Measurements from ENCODE around the gene HAUS3. TPM values are rescaled to one million over a fixed set of nuclear protein-coding genes. Genes with fewer than 3 reads are reported as not detected.

Gene HAUS3
- polyA plus RNA-seq, 1 donor (not counting 4 experiments of a cell fraction or from before 2014, with no cell fraction given) = 11.1 TPM

- no peak overlapping the region for H2AFZ ChIP-seq (ENCODE audit: control insufficient read depth, low read length)
- H3K4me3 ChIP-seq (ENCODE audit: control insufficient read depth in 2 of 3, extremely low read depth in 1 of 3, insufficient read depth in 2 of 3, low read depth in 1 of 3, low read length in 3 of 3) = no peak overlapping the region
- H3K4me1 ChIP-seq (ENCODE audit: control insufficient read depth, extremely low read depth, insufficient read depth, low read length) = no peaks in the 10 kb centered on the region
- no peaks in the 10 kb centered on the region for H3K36me3 ChIP-seq (ENCODE audit: control insufficient read depth in 2 of 2, extremely low read depth in 1 of 2, insufficient read depth in 2 of 2, low read length in 2 of 2)
- H3K4me2 ChIP-seq (ENCODE audit: control insufficient read depth, extremely low read depth, insufficient read depth, low read depth, low read length) = no peak overlapping the region
- no peaks in the 10 kb centered on the region for H3K9me1 ChIP-seq (ENCODE audit: control insufficient read depth, extremely low read depth, insufficient read depth, low read length)
- no peak for DNase-seq (ENCODE audit: low read depth, low spot score)
- no peaks in the 10 kb centered on the region for H4K20me1 ChIP-seq (ENCODE audit: control insufficient read depth, extremely low read depth, insufficient read depth, low read length)
- no peak overlapping the region for H3K27ac ChIP-seq (ENCODE audit: control insufficient read depth, insufficient read depth, low read length)
- no peaks in the 10 kb centered on the region for H3K79me2 ChIP-seq (ENCODE audit: control insufficient read depth, insufficient read depth, low read length)
- TF ChIP-seq CTCF (optimal IDR thresholded peaks at IDR 0.05 in 1 of 3, IDR thresholded peaks at IDR 0.05 in 1 of 3, conservative IDR thresholded peaks at IDR 0.05 in 1 of 3; ENCODE audit: extremely low read depth in 1 of 3, insufficient read depth in 2 of 3, low read length in 3 of 3) (no peak), EZH2 (IDR thresholded peaks at IDR 0.05; ENCODE audit: low read length) (no peak)
- no peaks in the 10 kb centered on the region for H3K27me3 ChIP-seq (ENCODE audit: control insufficient read depth, extremely low read depth, insufficient read depth, low read length)
- dilution Hi-C loops (cut with MboI; ENCODE audit: extremely low pct_ligation_motif_present, low sequenced_read_pairs) = no loop called here
- FAIRE-seq = no peak
- no peak overlapping the region for H3K9ac ChIP-seq (ENCODE audit: control insufficient read depth, extremely low read depth, insufficient read depth, low read length)
- H3K9me3 ChIP-seq (ENCODE audit: control insufficient read depth, low read depth, low read length) = no peaks in the 10 kb centered on the region
Measured at GRCh38 chr4:2270341-2271165, 28.6 kb upstream of the HAUS3 start.

- Histone ChIP-seq H3K9me3 (ENCODE audit: control insufficient read depth, low read depth, low read length) (no peaks in the 10 kb centered on the region), H2AFZ (ENCODE audit: control insufficient read depth, low read length) (no peak overlapping the region), H3K79me2 (ENCODE audit: control insufficient read depth, insufficient read depth, low read length) (no peaks in the 10 kb centered on the region), H3K27ac (ENCODE audit: control insufficient read depth, insufficient read depth, low read length) (no peak overlapping the region), H3K4me3 (ENCODE audit: control insufficient read depth in 2 of 3, extremely low read depth in 1 of 3, insufficient read depth in 2 of 3, low read depth in 1 of 3, low read length in 3 of 3) (no peak overlapping the region), H3K9me1 (ENCODE audit: control insufficient read depth, extremely low read depth, insufficient read depth, low read length) (no peaks in the 10 kb centered on the region), H4K20me1 (ENCODE audit: control insufficient read depth, extremely low read depth, insufficient read depth, low read length) (no peaks in the 10 kb centered on the region), H3K4me1 (ENCODE audit: control insufficient read depth, extremely low read depth, insufficient read depth, low read length) (no peaks in the 10 kb centered on the region), H3K36me3 (ENCODE audit: control insufficient read depth in 2 of 2, extremely low read depth in 1 of 2, insufficient read depth in 2 of 2, low read length in 2 of 2) (no peaks in the 10 kb centered on the region), H3K27me3 (ENCODE audit: control insufficient read depth, extremely low read depth, insufficient read depth, low read length) (no peaks in the 10 kb centered on the region), H3K4me2 (ENCODE audit: control insufficient read depth, extremely low read depth, insufficient read depth, low read depth, low read length) (no peak overlapping the region), H3K9ac (ENCODE audit: control insufficient read depth, extremely low read depth, insufficient read depth, low read length) (no peak overlapping the region)
- FAIRE-seq = no peak
- TF ChIP-seq CTCF (optimal IDR thresholded peaks at IDR 0.05 in 1 of 3, IDR thresholded peaks at IDR 0.05 in 1 of 3, conservative IDR thresholded peaks at IDR 0.05 in 1 of 3; ENCODE audit: extremely low read depth in 1 of 3, insufficient read depth in 2 of 3, low read length in 3 of 3) (no peak), EZH2 (IDR thresholded peaks at IDR 0.05; ENCODE audit: low read length) (no peak)
- no peak for DNase-seq (ENCODE audit: low read depth, low spot score)
- dilution Hi-C loops (cut with MboI; ENCODE audit: extremely low pct_ligation_motif_present, low sequenced_read_pairs) = no loop called here
Measured at GRCh38 chr4:2269618-2270163, 27.8 kb upstream of the HAUS3 start.
